CD4-positive, CD25-positive, alpha-beta regulatory T cell (primary cell): ENCODE results near the gene PPP1R9A. TPM values are rescaled to one million over a fixed set of nuclear protein-coding genes. Genes with fewer than 3 reads are reported as not detected.

Source experiments
- ATAC-seq, 2 donors: fragments of 150-1000 bp; cut with Tn5 transposase; one replicate each; pipeline ENCODE4 v1.10.0; 2021; ENCODE audit warnings: low read depth in 2 of 2, moderate number of reproducible peaks in 2 of 2, moderate library complexity in 1 of 2
- DNase-seq, 3 donors: peaks; one replicate each; pipeline versions ENCODE4 v3.0.0 to v3.0.0-alpha.2; 2012 to 2022; ENCODE audit warnings: mixed read lengths in 1 of 3
- H3K27ac ChIP-seq: one replicate; pipeline ENCODE4 v1.7.0; 2013; ENCODE audit warnings: mild to moderate bottlenecking, low read length; ENCODE audit not compliant: insufficient read depth, poor library complexity, severe bottlenecking
- H3K27me3 ChIP-seq: one replicate; pipeline ENCODE4 v1.7.0; 2013; ENCODE audit warnings: low read length; ENCODE audit not compliant: control insufficient read depth, insufficient read depth
- H3K36me3 ChIP-seq: one replicate; pipeline ENCODE4 v1.7.0; 2013; ENCODE audit warnings: mild to moderate bottlenecking, low read length, moderate library complexity; ENCODE audit not compliant: control insufficient read depth, insufficient read depth
- H3K4me1 ChIP-seq: 2 replicates; pipeline ENCODE4 v1.7.0; 2013; ENCODE audit warnings: mild to moderate bottlenecking, low read length; ENCODE audit not compliant: insufficient read depth, control insufficient read depth, poor library complexity, severe bottlenecking
- H3K4me3 ChIP-seq: one replicate; pipeline ENCODE4 v1.7.0; 2013; ENCODE audit warnings: low read depth, mild to moderate bottlenecking, low read length, moderate library complexity
- H3K9me3 ChIP-seq, 2 experiments: 1 replicate in 1 of 2; 2 replicates in 1 of 2; pipeline ENCODE4 v1.7.0; 2013; ENCODE audit warnings: low read length in 2 of 2, mild to moderate bottlenecking in 1 of 2, moderate library complexity in 1 of 2; ENCODE audit not compliant: control insufficient read depth in 2 of 2
- H3K27ac Mint-ChIP-seq, 3 donors: one replicate each; pipeline ENCODE4 v1.8.0; 2020 to 2022; ENCODE audit warnings: mild to moderate bottlenecking in 3 of 3, mixed read lengths in 3 of 3, moderate library complexity in 2 of 3
- H3K27me3 Mint-ChIP-seq: one replicate; pipeline ENCODE4 v1.8.0; 2022; ENCODE audit warnings: mild to moderate bottlenecking, mixed read lengths
- H3K36me3 Mint-ChIP-seq: one replicate; pipeline ENCODE4 v1.8.0; 2020; ENCODE audit warnings: mixed read lengths
- H3K4me1 Mint-ChIP-seq, 4 donors: one replicate each; pipeline ENCODE4 v1.8.0; 2020 to 2022; ENCODE audit warnings: mixed read lengths in 4 of 4, mild to moderate bottlenecking in 1 of 4
- H3K4me3 Mint-ChIP-seq, 4 donors: one replicate each; pipeline ENCODE4 v1.8.0; 2020 to 2022; ENCODE audit warnings: mild to moderate bottlenecking in 4 of 4, mixed read lengths in 4 of 4, moderate library complexity in 3 of 4
- H3K9me3 Mint-ChIP-seq, 7 donors: one replicate each; pipeline ENCODE4 v1.8.0; 2020 to 2022; ENCODE audit warnings: mixed read lengths in 7 of 7, mild to moderate bottlenecking in 3 of 7, moderate library complexity in 2 of 7
- polyA plus RNA-seq, 4 donors: library from polyadenylated mRNA; unstranded; fragments of 300-500 nt; fragmentation: Illumina TruSeq; gene quantifications; one replicate each; pipeline ENCODE4 v1.2.3, GENCODE V29; 2021
- total RNA-seq: library from RNA; stranded (reverse); gene quantifications from one replicate; pipeline ENCODE4 v1.2.3, GENCODE V29; 2022

The PPP1R9A gene
- total and polyA plus RNA-seq, 5 donors from 2014 or later = not detected

GRCh38 chr7:95246831-95247370, 339.5 kb downstream of the PPP1R9A start:
- no peaks in the 10 kb centered on the region for H3K9me3 ChIP-seq
- H3K4me3 ChIP-seq = no peak overlapping the region
- H3K27me3 ChIP-seq = no peaks in the 10 kb centered on the region
- H3K27ac Mint-ChIP-seq = no peak overlapping the region
- DNase-seq (peak in 2 of 3 donors; percentile 5 to 44), ATAC-seq (no peak)
- H3K9me3 Mint-ChIP-seq = peaks cover 0 to 2% (median 0%) of the 10 kb centered on the region in 7 donors
- H3K27me3 Mint-ChIP-seq = no peaks in the 10 kb centered on the region
- H3K4me3 Mint-ChIP-seq = no peak overlapping the region
- H3K27ac ChIP-seq = no peak overlapping the region
- H3K36me3 Mint-ChIP-seq = no peaks in the 10 kb centered on the region
- no peaks in the 10 kb centered on the region for H3K4me1 ChIP-seq
- H3K36me3 ChIP-seq = no peaks in the 10 kb centered on the region
- H3K4me1 Mint-ChIP-seq = no peaks in the 10 kb centered on the region

DNA sequence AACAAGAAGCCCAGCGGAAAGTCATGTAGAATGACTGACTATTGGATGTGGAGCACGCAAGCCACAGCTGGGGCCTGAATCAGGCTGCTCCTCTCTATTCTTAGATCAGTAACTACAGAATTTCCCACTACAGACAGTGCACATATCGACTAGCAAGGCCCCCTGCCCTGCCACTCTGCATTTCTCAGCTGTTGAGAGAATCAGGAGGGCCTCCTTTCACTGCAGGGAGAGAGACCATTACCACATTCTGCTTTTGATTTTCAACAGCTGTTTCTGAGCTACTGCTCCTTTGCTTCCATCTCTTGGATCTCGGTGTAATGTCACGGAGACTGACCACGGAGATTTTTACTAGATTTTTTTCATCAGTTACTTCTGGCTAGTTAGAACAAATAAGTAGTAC, 343.2 kb downstream of the PPP1R9A start:
- no peaks in the 10 kb centered on the region for H3K9me3 ChIP-seq
- Mint-ChIP-seq H3K27me3 (no peaks in the 10 kb centered on the region), H3K4me1 (no peaks in the 10 kb centered on the region), H3K4me3 (no peak overlapping the region), H3K27ac (no peak overlapping the region), H3K9me3 (peaks cover 0 to 2% (median 0%) of the 10 kb centered on the region in 7 donors), H3K36me3 (no peaks in the 10 kb centered on the region)
- H3K36me3 ChIP-seq = no peaks in the 10 kb centered on the region
- no peaks in the 10 kb centered on the region for H3K27me3 ChIP-seq
- DNase-seq = no peak
- no peak overlapping the region for H3K4me3 ChIP-seq
- H3K27ac ChIP-seq = no peak overlapping the region
- H3K4me1 ChIP-seq = no peaks in the 10 kb centered on the region
- no peak for ATAC-seq

- Mint-ChIP-seq H3K4me3 (no peak overlapping the region), H3K9me3 (no peaks in the 10 kb centered on the region), H3K4me1 (no peaks in the 10 kb centered on the region), H3K27ac (no peak overlapping the region), H3K27me3 (no peaks in the 10 kb centered on the region), H3K36me3 (no peaks in the 10 kb centered on the region)
- no peaks in the 10 kb centered on the region for H3K4me1 ChIP-seq
- ATAC-seq = no peak
- H3K27me3 ChIP-seq = no peaks in the 10 kb centered on the region
- H3K36me3 ChIP-seq = no peaks in the 10 kb centered on the region
- no peak overlapping the region for H3K27ac ChIP-seq
- no peak overlapping the region for H3K4me3 ChIP-seq
- no peaks in the 10 kb centered on the region for H3K9me3 ChIP-seq
- DNase-seq = no peak
Measured at GRCh38 chr7:95251966-95252365, 344.6 kb downstream of the PPP1R9A start.

GRCh38 chr7:95253986-95254385, 346.6 kb downstream of the PPP1R9A start:
- Mint-ChIP-seq H3K36me3 (no peaks in the 10 kb centered on the region), H3K4me1 (no peaks in the 10 kb centered on the region), H3K27me3 (no peaks in the 10 kb centered on the region), H3K4me3 (no peak overlapping the region), H3K9me3 (no peaks in the 10 kb centered on the region), H3K27ac (no peak overlapping the region)
- DNase-seq (no peak), ATAC-seq (no peak)
- H3K27me3 ChIP-seq = no peaks in the 10 kb centered on the region
- H3K9me3 ChIP-seq = no peaks in the 10 kb centered on the region
- H3K36me3 ChIP-seq = no peaks in the 10 kb centered on the region
- H3K4me1 ChIP-seq = no peaks in the 10 kb centered on the region
- H3K4me3 ChIP-seq = no peak overlapping the region
- H3K27ac ChIP-seq = no peak overlapping the region

- no peak for ATAC-seq
- H3K4me1 ChIP-seq = no peaks in the 10 kb centered on the region
- no peak overlapping the region for H3K27ac ChIP-seq
- no peaks in the 10 kb centered on the region for H3K27me3 ChIP-seq
- no peaks in the 10 kb centered on the region for H3K36me3 ChIP-seq
- no peaks in the 10 kb centered on the region for H3K9me3 ChIP-seq
- Mint-ChIP-seq H3K9me3 (no peaks in the 10 kb centered on the region), H3K27ac (no peak overlapping the region), H3K36me3 (no peaks in the 10 kb centered on the region), H3K4me1 (no peaks in the 10 kb centered on the region), H3K4me3 (no peak overlapping the region), H3K27me3 (no peaks in the 10 kb centered on the region)
- H3K4me3 ChIP-seq = no peak overlapping the region
- DNase-seq = no peak
Measured at GRCh38 chr7:95255691-95256090, 348.3 kb downstream of the PPP1R9A start.

- Histone ChIP-seq H3K36me3 (no peaks in the 10 kb centered on the region), H3K9me3 (no peaks in the 10 kb centered on the region), H3K4me3 (no peak overlapping the region), H3K27me3 (no peaks in the 10 kb centered on the region), H3K27ac (no peak overlapping the region), H3K4me1 (no peaks in the 10 kb centered on the region)
- H3K27me3 Mint-ChIP-seq = no peaks in the 10 kb centered on the region
- ATAC-seq = no peak
- H3K4me3 Mint-ChIP-seq = no peak overlapping the region
- H3K36me3 Mint-ChIP-seq = no peaks in the 10 kb centered on the region
- no peaks in the 10 kb centered on the region for H3K4me1 Mint-ChIP-seq
- DNase-seq = no peak
- no peaks in the 10 kb centered on the region for H3K9me3 Mint-ChIP-seq
- H3K27ac Mint-ChIP-seq = no peak overlapping the region
Measured at GRCh38 chr7:95261895-95262415, 354.6 kb downstream of the PPP1R9A start.

DNA sequence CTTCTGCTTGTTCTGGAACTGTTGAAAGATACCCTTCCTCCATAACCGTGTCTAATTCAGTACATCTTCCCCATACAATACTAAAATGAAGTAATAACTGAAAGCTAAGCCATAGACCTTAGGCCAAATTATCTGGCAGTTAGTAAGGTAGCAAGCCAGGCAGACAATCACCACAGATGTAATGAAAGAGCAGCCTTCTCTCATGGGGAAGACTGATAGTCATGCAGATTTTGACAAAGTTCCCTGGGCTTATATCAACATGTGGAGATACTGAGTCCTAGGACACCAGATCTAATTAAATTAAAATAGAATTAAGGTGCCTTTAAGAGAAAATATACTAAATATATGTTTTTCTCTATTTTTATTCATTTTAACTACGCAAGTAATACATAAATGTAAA, 355.5 kb downstream of the PPP1R9A start:
- no peak for ATAC-seq
- Mint-ChIP-seq H3K36me3 (no peaks in the 10 kb centered on the region), H3K27ac (no peak overlapping the region), H3K4me1 (no peaks in the 10 kb centered on the region), H3K9me3 (no peaks in the 10 kb centered on the region), H3K27me3 (no peaks in the 10 kb centered on the region), H3K4me3 (no peak overlapping the region)
- Histone ChIP-seq H3K4me3 (no peak overlapping the region), H3K27ac (no peak overlapping the region), H3K4me1 (no peaks in the 10 kb centered on the region), H3K27me3 (no peaks in the 10 kb centered on the region), H3K36me3 (no peaks in the 10 kb centered on the region), H3K9me3 (no peaks in the 10 kb centered on the region)
- DNase-seq = no peak

DNA sequence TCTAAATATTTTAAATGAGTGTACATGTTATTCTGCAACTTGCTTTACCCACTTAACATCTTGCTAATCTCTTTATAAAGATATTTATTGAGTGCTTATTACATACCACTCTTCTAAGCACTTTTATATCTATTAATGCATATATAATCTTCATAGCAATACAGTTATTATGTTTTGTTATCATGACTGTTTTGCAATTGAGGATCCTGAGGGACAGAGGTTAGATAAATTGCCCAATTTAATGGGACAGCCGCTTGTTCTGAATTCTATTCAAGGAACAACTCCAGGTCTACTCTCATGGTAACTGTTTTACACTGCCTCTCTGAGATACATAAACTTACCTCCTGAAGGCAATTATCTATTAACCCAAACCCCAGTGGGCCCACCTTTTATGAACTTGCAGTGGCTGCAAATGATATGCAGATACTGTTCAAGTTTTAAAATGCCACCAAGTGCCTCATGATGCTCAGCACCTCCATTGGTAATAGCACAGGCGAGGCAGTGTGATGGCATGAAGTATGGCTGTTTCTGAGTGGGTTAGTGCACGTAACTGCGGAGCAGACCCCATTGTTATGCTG, 356.5 kb downstream of the PPP1R9A start:
- DNase-seq (no peak), ATAC-seq (no peak)
- H3K27me3 Mint-ChIP-seq = no peaks in the 10 kb centered on the region
- no peak overlapping the region for H3K27ac ChIP-seq
- no peaks in the 10 kb centered on the region for H3K9me3 Mint-ChIP-seq
- H3K4me3 Mint-ChIP-seq = no peak overlapping the region
- no peaks in the 10 kb centered on the region for H3K4me1 Mint-ChIP-seq
- H3K4me3 ChIP-seq = no peak overlapping the region
- no peaks in the 10 kb centered on the region for H3K36me3 Mint-ChIP-seq
- H3K9me3 ChIP-seq = no peaks in the 10 kb centered on the region
- H3K27me3 ChIP-seq = no peaks in the 10 kb centered on the region
- H3K36me3 ChIP-seq = no peaks in the 10 kb centered on the region
- no peaks in the 10 kb centered on the region for H3K4me1 ChIP-seq
- no peak overlapping the region for H3K27ac Mint-ChIP-seq
